Trophoblast cell (in vitro differentiated cells and primary cell): ENCODE results near the gene AKAP12.

Source experiments
- DNase-seq, 2 donors: peaks; one replicate each; pipeline ENCODE4 v3.0.0-alpha.2; 2016
- H2AFZ ChIP-seq: 2 replicates; pipeline ENCODE4 v1.6.1; 2013; ENCODE audit warnings: low read length, moderate library complexity, mild to moderate bottlenecking; ENCODE audit not compliant: insufficient read depth, poor library complexity
- H2AK5ac ChIP-seq: 2 replicates; pipeline ENCODE4 v1.6.1; 2013; ENCODE audit warnings: mild to moderate bottlenecking, low read length
- H2BK120ac ChIP-seq: 2 replicates; pipeline ENCODE4 v1.6.1; 2013; ENCODE audit warnings: low read length, mild to moderate bottlenecking, moderate library complexity; ENCODE audit not compliant: insufficient read depth, poor library complexity
- H2BK12ac ChIP-seq: 2 replicates; pipeline ENCODE4 v1.6.1; 2013; ENCODE audit warnings: mild to moderate bottlenecking, low read length, moderate library complexity
- H2BK5ac ChIP-seq: 2 replicates; pipeline ENCODE4 v1.6.1; 2013; ENCODE audit warnings: low read length, low read depth, moderate library complexity, mild to moderate bottlenecking; ENCODE audit not compliant: poor library complexity
- H3K14ac ChIP-seq: 2 replicates; pipeline ENCODE4 v1.6.1; 2013; ENCODE audit warnings: mild to moderate bottlenecking, low read length
- H3K18ac ChIP-seq: 2 replicates; pipeline ENCODE4 v1.6.1; 2013; ENCODE audit warnings: mild to moderate bottlenecking, low read length
- H3K23ac ChIP-seq: 2 replicates; pipeline ENCODE4 v1.6.1; 2013; ENCODE audit warnings: low read length
- H3K27ac ChIP-seq: 2 replicates; pipeline ENCODE4 v1.5.1; 2013; ENCODE audit warnings: low read depth, mild to moderate bottlenecking, inconsistent platforms, low read length, moderate library complexity
- H3K27me3 ChIP-seq: 2 replicates; pipeline ENCODE4 v1.6.1; 2013; ENCODE audit warnings: inconsistent platforms, mild to moderate bottlenecking, low read length, moderate library complexity; ENCODE audit not compliant: insufficient read depth
- H3K36me3 ChIP-seq, 2 experiments: 1 replicate in 1 of 2; 2 replicates in 1 of 2; pipeline ENCODE4 v1.6.1; 2013; ENCODE audit warnings: low read length in 2 of 2, mild to moderate bottlenecking in 2 of 2, moderate library complexity in 1 of 2; ENCODE audit not compliant: insufficient read depth in 2 of 2, control insufficient read depth in 1 of 2
- H3K4ac ChIP-seq: 2 replicates; pipeline ENCODE4 v1.6.1; 2013; ENCODE audit warnings: low read depth, mild to moderate bottlenecking, low read length, moderate library complexity
- H3K4me1 ChIP-seq, 2 experiments: 1 replicate in 1 of 2; 2 replicates in 1 of 2; pipeline ENCODE4 v1.6.1; 2013; ENCODE audit warnings: low read length in 2 of 2, mild to moderate bottlenecking in 2 of 2, moderate library complexity in 1 of 2; ENCODE audit not compliant: insufficient read depth in 2 of 2, control insufficient read depth in 1 of 2
- H3K4me2 ChIP-seq: 2 replicates; pipeline ENCODE4 v1.6.1; 2013; ENCODE audit warnings: inconsistent platforms, mild to moderate bottlenecking, low read length, moderate library complexity
- H3K4me3 ChIP-seq: 2 replicates; pipeline ENCODE4 v1.5.1; 2013; ENCODE audit warnings: mild to moderate bottlenecking, low read depth, low read length, inconsistent platforms
- H3K79me1 ChIP-seq: one replicate; pipeline ENCODE4 v1.6.1; 2013; ENCODE audit warnings: low read length
- H3K79me2 ChIP-seq: 2 replicates; pipeline ENCODE4 v1.6.1; 2013; ENCODE audit warnings: low read length, mild to moderate bottlenecking; ENCODE audit not compliant: control insufficient read depth, insufficient read depth, poor library complexity
- H3K9ac ChIP-seq: 2 replicates; pipeline ENCODE4 v1.6.1; 2013; ENCODE audit warnings: mild to moderate bottlenecking, low read length
- H3K9me3 ChIP-seq: 2 replicates; pipeline ENCODE4 v1.6.1; 2013; ENCODE audit warnings: low read depth, mild to moderate bottlenecking, control low read depth, inconsistent platforms, low read length; ENCODE audit not compliant: insufficient read depth
- H4K12ac ChIP-seq: 2 replicates; pipeline ENCODE4 v1.6.1; 2013; ENCODE audit warnings: low read depth, mild to moderate bottlenecking, low read length, moderate library complexity
- H4K8ac ChIP-seq: 2 replicates; pipeline ENCODE4 v1.6.1; 2013; ENCODE audit warnings: low read depth, mild to moderate bottlenecking, low read length, moderate library complexity
- H4K91ac ChIP-seq: one replicate; pipeline ENCODE4 v1.6.1; 2013; ENCODE audit warnings: low read depth, mild to moderate bottlenecking, low read length, moderate library complexity
- WGBS: extraction: QIAGEN DNeasy Blood & Tissue Kit; methylation state at CpG from one replicate; pipeline ENCODE4 v1.1.7; 2013; ENCODE audit warnings: missing lambda C conversion rate; ENCODE audit not compliant: insufficient read length, insufficient coverage; ENCODE audit errors: extremely low coverage; 5-methylcytosine and 5-hydroxymethylcytosine counted together

Gene AKAP12

GRCh38 chr6:151351146-151351700, 111.5 kb downstream of the AKAP12 start:
- no peaks in the 10 kb centered on the region for H3K79me2 ChIP-seq
- H3K14ac ChIP-seq, result no peak overlapping the region
- no CpG with 5 or more reads among the region's 18 CpGs for WGBS
- no peak overlapping the region for H3K27ac ChIP-seq
- no peak overlapping the region for H2AK5ac ChIP-seq
- peaks cover 4% of the 10 kb centered on the region for H3K79me1 ChIP-seq
- no peak overlapping the region for H2BK120ac ChIP-seq
- no peak overlapping the region for H2BK12ac ChIP-seq
- H4K12ac ChIP-seq, result no peak overlapping the region
- H3K36me3 ChIP-seq, result peaks cover 3 to 7% of the 10 kb centered on the region in 2 experiments
- no peaks in the 10 kb centered on the region for H3K27me3 ChIP-seq
- no peak overlapping the region for H3K23ac ChIP-seq
- H4K91ac ChIP-seq, result no peak overlapping the region
- peaks cover 0 to 3% of the 10 kb centered on the region in 2 experiments for H3K4me1 ChIP-seq
- no peak overlapping the region for H2AFZ ChIP-seq
- H3K4me2 ChIP-seq, result no peak overlapping the region
- no peak overlapping the region for H3K9ac ChIP-seq
- no peak overlapping the region for H4K8ac ChIP-seq
- H3K9me3 ChIP-seq, result no peaks in the 10 kb centered on the region
- DNase-seq, result no peak
- no peak overlapping the region for H2BK5ac ChIP-seq
- no peak overlapping the region for H3K4me3 ChIP-seq
- no peak overlapping the region for H3K18ac ChIP-seq
- H3K4ac ChIP-seq, result no peak overlapping the region

DNA sequence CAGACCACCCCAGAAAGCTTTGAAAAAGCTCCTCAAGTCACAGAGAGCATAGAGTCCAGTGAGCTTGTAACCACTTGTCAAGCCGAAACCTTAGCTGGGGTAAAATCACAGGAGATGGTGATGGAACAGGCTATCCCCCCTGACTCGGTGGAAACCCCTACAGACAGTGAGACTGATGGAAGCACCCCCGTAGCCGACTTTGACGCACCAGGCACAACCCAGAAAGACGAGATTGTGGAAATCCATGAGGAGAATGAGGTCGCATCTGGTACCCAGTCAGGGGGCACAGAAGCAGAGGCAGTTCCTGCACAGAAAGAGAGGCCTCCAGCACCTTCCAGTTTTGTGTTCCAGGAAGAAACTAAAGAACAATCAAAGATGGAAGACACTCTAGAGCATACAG, 112.0 kb downstream of the AKAP12 start:
- H2BK120ac ChIP-seq, result no peak overlapping the region
- no peak overlapping the region for H3K4me3 ChIP-seq
- no peak overlapping the region for H3K23ac ChIP-seq
- H3K9ac ChIP-seq, result no peak overlapping the region
- H4K8ac ChIP-seq, result no peak overlapping the region
- no peaks in the 10 kb centered on the region for H3K9me3 ChIP-seq
- no peak overlapping the region for H2AK5ac ChIP-seq
- H3K79me1 ChIP-seq, result peaks cover 4% of the 10 kb centered on the region
- peaks cover 3 to 7% of the 10 kb centered on the region in 2 experiments for H3K36me3 ChIP-seq
- H3K27ac ChIP-seq, result no peak overlapping the region
- H3K18ac ChIP-seq, result no peak overlapping the region
- no CpG with 5 or more reads among the region's 7 CpGs for WGBS
- H2BK12ac ChIP-seq, result no peak overlapping the region
- DNase-seq, result no peak
- H3K4me2 ChIP-seq, result no peak overlapping the region
- H3K79me2 ChIP-seq, result no peaks in the 10 kb centered on the region
- no peak overlapping the region for H3K4ac ChIP-seq
- H2AFZ ChIP-seq, result no peak overlapping the region
- no peak overlapping the region for H2BK5ac ChIP-seq
- no peak overlapping the region for H4K91ac ChIP-seq
- H3K27me3 ChIP-seq, result no peaks in the 10 kb centered on the region
- H3K4me1 ChIP-seq, result peaks cover 0 to 3% of the 10 kb centered on the region in 2 experiments
- H4K12ac ChIP-seq, result no peak overlapping the region
- no peak overlapping the region for H3K14ac ChIP-seq

GRCh38 chr6:151352410-151353396, 112.9 kb downstream of the AKAP12 start:
- no peak overlapping the region for H3K18ac ChIP-seq
- no peak overlapping the region for H4K12ac ChIP-seq
- H3K4ac ChIP-seq, result no peak overlapping the region
- no peak overlapping the region for H3K27ac ChIP-seq
- H2BK5ac ChIP-seq, result no peak overlapping the region
- no peaks in the 10 kb centered on the region for H3K9me3 ChIP-seq
- H2BK120ac ChIP-seq, result no peak overlapping the region
- H3K79me1 ChIP-seq, result peaks cover 4% of the 10 kb centered on the region
- H3K14ac ChIP-seq, result peak overlapping the region; percentile 2
- H3K4me3 ChIP-seq, result no peak overlapping the region
- no CpG with 5 or more reads among the region's 19 CpGs for WGBS
- H3K4me1 ChIP-seq, result peaks cover 0 to 5% of the 10 kb centered on the region in 2 experiments
- no peak overlapping the region for H3K4me2 ChIP-seq
- H2BK12ac ChIP-seq, result no peak overlapping the region
- no peaks in the 10 kb centered on the region for H3K27me3 ChIP-seq
- no peaks in the 10 kb centered on the region for H3K79me2 ChIP-seq
- no peak overlapping the region for H4K91ac ChIP-seq
- no peak overlapping the region for H3K23ac ChIP-seq
- no peak overlapping the region for H3K9ac ChIP-seq
- H4K8ac ChIP-seq, result no peak overlapping the region
- no peak for DNase-seq
- peaks cover 4 to 7% of the 10 kb centered on the region in 2 experiments for H3K36me3 ChIP-seq
- no peak overlapping the region for H2AK5ac ChIP-seq
- H2AFZ ChIP-seq, result no peak overlapping the region

GRCh38 chr6:151353795-151354194, 114.0 kb downstream of the AKAP12 start:
- no peak for DNase-seq
- H3K4me3 ChIP-seq, result no peak overlapping the region
- H4K12ac ChIP-seq, result no peak overlapping the region
- H3K36me3 ChIP-seq, result peaks cover 5 to 7% of the 10 kb centered on the region in 2 experiments
- H3K18ac ChIP-seq, result no peak overlapping the region
- no peaks in the 10 kb centered on the region for H3K79me2 ChIP-seq
- H3K23ac ChIP-seq, result no peak overlapping the region
- H2BK120ac ChIP-seq, result no peak overlapping the region
- peaks cover 8% of the 10 kb centered on the region for H3K79me1 ChIP-seq
- H3K4me1 ChIP-seq, result peaks cover 0 to 5% of the 10 kb centered on the region in 2 experiments
- H2BK5ac ChIP-seq, result no peak overlapping the region
- H3K27ac ChIP-seq, result no peak overlapping the region
- H4K91ac ChIP-seq, result no peak overlapping the region
- no peaks in the 10 kb centered on the region for H3K9me3 ChIP-seq
- no peaks in the 10 kb centered on the region for H3K27me3 ChIP-seq
- H2AFZ ChIP-seq, result no peak overlapping the region
- no peak overlapping the region for H3K4me2 ChIP-seq
- no peak overlapping the region for H2BK12ac ChIP-seq
- no peak overlapping the region for H3K4ac ChIP-seq
- no peak overlapping the region for H3K9ac ChIP-seq
- H3K14ac ChIP-seq, result no peak overlapping the region
- no peak overlapping the region for H4K8ac ChIP-seq
- WGBS, result no CpG with 5 or more reads among the region's 10 CpGs
- no peak overlapping the region for H2AK5ac ChIP-seq
